Measurements from ENCODE around the gene GRIA4. TPM values are rescaled to one million over a fixed set of nuclear protein-coding genes. Genes with fewer than 3 reads are reported as not detected.
"Not testable (repeated sequence)": the region's sequence is repeated elsewhere in the genome, so short reads cannot be mapped to it uniquely, and the experiment has no call there.

Gene GRIA4
- total RNA-seq, 2 donors from 2014 or later = not detected

- H3K4me3 Mint-ChIP-seq = no peak overlapping the region
- ATAC-seq (no peak), DNase-seq (ENCODE audit: low spot score) (no peak)
- no peaks in the 10 kb centered on the region for H3K36me3 Mint-ChIP-seq
- no peaks in the 10 kb centered on the region for H3K9me3 Mint-ChIP-seq
- H3K4me1 Mint-ChIP-seq (ENCODE audit: low read depth in 2 of 2) = no peaks in the 10 kb centered on the region
- no peak overlapping the region for H3K27ac Mint-ChIP-seq
- H3K27me3 Mint-ChIP-seq = no peaks in the 10 kb centered on the region
Observed at GRCh38 chr11:105975128-105975527, 365.3 kb downstream of the GRIA4 start.

DNA sequence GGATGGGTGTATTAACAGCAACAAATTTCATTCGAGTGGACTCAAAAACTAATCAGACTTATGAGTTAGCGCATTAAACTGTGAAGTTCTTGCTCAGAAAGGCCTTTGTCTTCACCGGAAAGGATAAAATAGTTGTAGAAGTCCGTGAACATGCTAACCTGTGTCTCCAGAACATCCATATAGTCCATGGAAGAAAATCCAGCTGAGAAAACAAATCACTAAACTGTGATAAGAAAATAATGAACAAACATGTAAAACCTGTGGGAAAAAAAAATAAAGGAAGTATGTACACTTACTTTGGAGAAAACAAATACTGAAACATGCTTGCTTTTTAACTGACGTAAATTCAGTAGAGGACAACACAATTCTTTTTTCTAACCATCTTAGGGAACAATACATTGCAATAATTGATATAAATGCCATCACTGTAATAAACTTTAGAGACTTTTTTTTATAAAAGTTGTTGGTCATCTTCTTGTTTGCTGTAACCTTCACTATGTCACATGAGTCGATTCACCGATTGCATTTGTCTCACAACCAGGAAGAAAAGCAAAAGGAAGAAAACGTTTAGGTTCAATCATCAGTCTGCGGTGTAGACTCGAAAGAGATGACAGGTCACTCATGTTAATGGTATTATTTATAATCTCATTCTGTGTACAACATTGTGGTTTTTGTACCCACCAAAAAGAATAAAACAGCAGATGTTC is 370.3 kb downstream of the GRIA4 start:
- Mint-ChIP-seq H3K9me3 (no peaks in the 10 kb centered on the region), H3K4me1 (ENCODE audit: low read depth in 2 of 2) (no peaks in the 10 kb centered on the region), H3K4me3 (no peak overlapping the region), H3K27ac (no peak overlapping the region), H3K36me3 (no peaks in the 10 kb centered on the region), H3K27me3 (no peaks in the 10 kb centered on the region)
- ATAC-seq = no peak
- DNase-seq (ENCODE audit: low spot score) = no peak

DNA sequence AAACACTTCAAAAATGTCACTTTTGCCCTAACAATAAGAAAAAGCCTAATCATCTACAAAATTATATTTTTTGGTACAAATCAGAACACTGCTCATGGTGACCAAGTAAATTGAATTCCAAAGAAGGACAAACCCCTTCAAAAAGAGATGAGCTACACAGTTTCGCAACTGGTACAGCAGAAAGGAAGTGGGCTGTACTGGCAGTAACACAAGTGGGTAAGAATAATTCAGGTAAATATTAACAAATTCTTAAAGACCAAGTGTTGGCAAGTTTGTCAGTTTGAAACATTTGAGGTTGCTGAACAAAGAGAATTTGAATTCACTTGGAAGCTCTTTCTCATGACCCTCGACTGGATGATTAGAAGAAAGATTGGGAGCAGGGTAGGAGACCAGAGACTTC is 376.7 kb downstream of the GRIA4 start:
- Mint-ChIP-seq H3K36me3 (no peaks in the 10 kb centered on the region), H3K9me3 (peaks cover 2% of the 10 kb centered on the region), H3K4me3 (no peak overlapping the region), H3K27me3 (no peaks in the 10 kb centered on the region), H3K4me1 (ENCODE audit: low read depth in 2 of 2) (no peaks in the 10 kb centered on the region), H3K27ac (no peak overlapping the region)
- no peak for ATAC-seq
- no peak for DNase-seq (ENCODE audit: low spot score)

GRCh38 chr11:105988197-105988596 is 378.3 kb downstream of the GRIA4 start:
- peaks cover 5% of the 10 kb centered on the region for H3K36me3 Mint-ChIP-seq

DNA sequence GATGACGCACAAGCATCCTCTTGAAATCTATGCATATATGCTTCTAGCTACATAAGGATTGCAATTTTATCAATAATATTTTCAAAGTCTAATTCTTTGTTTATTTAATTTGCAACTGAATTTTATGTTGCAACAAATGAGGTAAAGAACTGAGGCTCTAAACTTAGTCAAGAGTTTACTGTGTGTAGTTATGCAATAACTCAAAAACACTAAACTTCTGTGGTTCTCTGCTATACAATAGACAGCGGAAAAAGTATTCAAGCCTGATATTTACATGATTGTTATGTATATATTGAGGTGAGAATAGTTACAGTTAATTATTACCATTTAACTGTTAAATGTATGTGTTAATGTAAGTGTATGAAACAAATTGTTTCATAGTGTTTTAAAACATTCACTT is 379.3 kb downstream of the GRIA4 start:
- no peak for ATAC-seq
- no peak for DNase-seq (ENCODE audit: low spot score)
- Mint-ChIP-seq H3K4me3 (no peak overlapping the region), H3K27me3 (no peaks in the 10 kb centered on the region), H3K27ac (no peak overlapping the region), H3K36me3 (peaks cover 12% of the 10 kb centered on the region), H3K4me1 (ENCODE audit: low read depth in 2 of 2) (no peaks in the 10 kb centered on the region), H3K9me3 (peaks cover 13% of the 10 kb centered on the region)

More at GRCh38 chr11:105988197-105988596, 378.3 kb downstream of the GRIA4 start:
- H3K9me3 Mint-ChIP-seq = peaks cover 10% of the 10 kb centered on the region
- no peak overlapping the region for H3K4me3 Mint-ChIP-seq
- DNase-seq (ENCODE audit: low spot score) (no peak), ATAC-seq (no peak)
- no peaks in the 10 kb centered on the region for H3K27me3 Mint-ChIP-seq
- no peak overlapping the region for H3K27ac Mint-ChIP-seq
- H3K4me1 Mint-ChIP-seq (ENCODE audit: low read depth in 2 of 2) = no peaks in the 10 kb centered on the region

- Mint-ChIP-seq H3K36me3 (peaks cover 14% of the 10 kb centered on the region), H3K4me3 (no peak overlapping the region), H3K27ac (no peak overlapping the region), H3K4me1 (ENCODE audit: low read depth in 2 of 2) (no peaks in the 10 kb centered on the region), H3K27me3 (no peaks in the 10 kb centered on the region), H3K9me3 (peaks cover 13% of the 10 kb centered on the region)
- DNase-seq (ENCODE audit: low spot score) (no peak), ATAC-seq (no peak)
Observed at GRCh38 chr11:105991888-105992287, 382.0 kb downstream of the GRIA4 start.

DNA sequence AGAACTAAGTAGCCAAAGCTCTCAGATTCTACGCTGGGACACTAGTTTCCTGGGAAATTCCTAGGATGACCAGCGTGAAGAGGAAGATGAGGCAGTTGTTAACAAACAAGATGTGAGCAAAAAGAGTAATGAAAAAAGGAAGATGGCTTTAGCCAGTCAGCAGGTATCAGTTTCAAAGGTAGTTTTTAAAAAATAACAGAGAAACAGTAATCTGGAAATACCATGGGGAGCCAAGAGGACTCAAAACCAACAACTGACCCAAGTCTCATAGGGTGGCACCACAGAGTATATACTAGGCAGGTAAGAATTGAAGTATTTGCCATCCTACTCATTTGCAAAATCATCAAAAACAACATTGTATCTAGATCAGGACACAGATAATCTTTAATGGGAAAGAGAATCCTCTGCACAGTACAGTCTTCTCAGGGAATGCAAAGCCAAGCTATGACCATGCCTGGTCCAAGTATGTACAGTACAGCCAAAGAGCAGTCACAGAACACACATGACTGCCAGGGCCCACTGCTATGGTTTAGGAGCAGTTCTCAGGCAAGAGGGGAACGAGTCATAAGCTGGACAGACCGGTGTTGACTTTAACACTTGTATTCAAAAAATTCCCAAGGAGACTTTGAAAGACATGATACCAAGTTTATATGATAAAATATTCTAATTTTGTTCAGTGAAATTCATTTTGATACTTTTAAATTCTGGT is 391.6 kb downstream of the GRIA4 start:
- H3K4me3 Mint-ChIP-seq = no peak overlapping the region
- H3K36me3 Mint-ChIP-seq = peaks cover 27% of the 10 kb centered on the region
- DNase-seq (ENCODE audit: low spot score) = no peak
- H3K9me3 Mint-ChIP-seq = peaks cover 13% of the 10 kb centered on the region
- no peaks in the 10 kb centered on the region for H3K27me3 Mint-ChIP-seq
- no peak overlapping the region for H3K27ac Mint-ChIP-seq
- peaks cover 8 to 13% of the 10 kb centered on the region in 2 donors for H3K4me1 Mint-ChIP-seq (ENCODE audit: low read depth in 2 of 2)
- ATAC-seq = no peak

DNA sequence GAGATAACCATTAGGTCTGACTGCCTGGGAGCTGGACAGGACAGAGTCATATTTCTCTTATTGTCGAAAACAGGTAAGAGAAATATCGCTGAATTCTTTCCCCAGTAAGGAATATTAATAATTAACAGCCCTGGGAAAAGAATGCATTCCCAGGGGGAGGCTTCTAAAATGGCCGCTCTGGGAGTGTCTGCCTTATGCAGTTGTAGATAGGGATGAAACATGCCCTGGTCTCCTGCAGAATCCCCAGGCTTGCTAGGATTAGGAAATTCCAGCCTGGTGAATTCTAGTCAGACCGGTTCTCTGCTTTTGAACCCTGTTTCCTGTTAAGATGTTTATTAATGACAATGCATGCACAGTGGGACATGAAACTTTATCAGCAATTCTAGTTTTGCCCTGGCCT is 393.2 kb downstream of the GRIA4 start:
- DNase-seq (ENCODE audit: low spot score); H3K4me1 Mint-ChIP-seq (ENCODE audit: low read depth in 2 of 2); H3K27me3 Mint-ChIP-seq; H3K4me3 Mint-ChIP-seq; H3K27ac Mint-ChIP-seq; ATAC-seq: not testable (repeated sequence)
- Mint-ChIP-seq H3K9me3 (peaks cover 13% of the 10 kb centered on the region), H3K36me3 (peaks cover 38% of the 10 kb centered on the region)

DNA sequence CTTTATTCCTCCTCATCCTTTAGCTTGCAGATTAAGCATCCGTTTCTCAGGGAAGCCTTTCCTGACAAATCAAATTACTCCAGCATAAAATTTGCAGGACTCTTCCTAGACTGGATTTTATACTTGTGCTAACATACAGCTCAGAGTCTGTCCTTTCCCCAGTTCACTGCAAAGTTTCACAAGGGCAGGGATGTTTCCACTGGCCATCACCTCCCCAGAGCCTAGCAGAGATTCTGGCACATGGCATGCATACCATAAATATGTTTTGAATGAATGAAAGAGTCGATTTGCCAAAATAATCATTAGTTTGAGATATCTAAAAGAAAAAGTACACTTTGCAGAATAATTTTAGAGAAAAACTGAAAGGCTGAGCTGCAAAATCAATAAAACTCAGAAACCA is 401.6 kb downstream of the GRIA4 start:
- H3K9me3 Mint-ChIP-seq = no peaks in the 10 kb centered on the region
- no peaks in the 10 kb centered on the region for H3K27me3 Mint-ChIP-seq
- ATAC-seq (no peak), DNase-seq (ENCODE audit: low spot score) (no peak)
- no peak overlapping the region for H3K4me3 Mint-ChIP-seq
- peaks cover 20 to 26% of the 10 kb centered on the region in 2 donors for H3K4me1 Mint-ChIP-seq (ENCODE audit: low read depth in 2 of 2)
- peaks cover 41% of the 10 kb centered on the region for H3K36me3 Mint-ChIP-seq
- H3K27ac Mint-ChIP-seq = no peak overlapping the region

- Mint-ChIP-seq H3K4me1 (ENCODE audit: low read depth in 2 of 2) (peaks cover 22 to 30% of the 10 kb centered on the region in 2 donors), H3K27me3 (no peaks in the 10 kb centered on the region), H3K27ac (no peak overlapping the region), H3K4me3 (no peak overlapping the region), H3K9me3 (no peaks in the 10 kb centered on the region), H3K36me3 (peaks cover 34% of the 10 kb centered on the region)
- DNase-seq (ENCODE audit: low spot score) (no peak), ATAC-seq (no peak)
Observed at GRCh38 chr11:106012744-106013143, 402.9 kb downstream of the GRIA4 start.

- Mint-ChIP-seq H3K4me3 (no peak overlapping the region), H3K27me3 (no peaks in the 10 kb centered on the region), H3K36me3 (peaks cover 32% of the 10 kb centered on the region), H3K9me3 (no peaks in the 10 kb centered on the region), H3K27ac (no peak overlapping the region), H3K4me1 (ENCODE audit: low read depth in 2 of 2) (peaks cover 24 to 34% of the 10 kb centered on the region in 2 donors)
- no peak for ATAC-seq
- DNase-seq (ENCODE audit: low spot score) = no peak
Observed at GRCh38 chr11:106014035-106014434, 404.2 kb downstream of the GRIA4 start.

GRCh38 chr11:106014620-106015019 is 404.7 kb downstream of the GRIA4 start:
- H3K4me1 Mint-ChIP-seq (ENCODE audit: low read depth in 2 of 2) = peaks cover 28 to 38% of the 10 kb centered on the region in 2 donors

DNA sequence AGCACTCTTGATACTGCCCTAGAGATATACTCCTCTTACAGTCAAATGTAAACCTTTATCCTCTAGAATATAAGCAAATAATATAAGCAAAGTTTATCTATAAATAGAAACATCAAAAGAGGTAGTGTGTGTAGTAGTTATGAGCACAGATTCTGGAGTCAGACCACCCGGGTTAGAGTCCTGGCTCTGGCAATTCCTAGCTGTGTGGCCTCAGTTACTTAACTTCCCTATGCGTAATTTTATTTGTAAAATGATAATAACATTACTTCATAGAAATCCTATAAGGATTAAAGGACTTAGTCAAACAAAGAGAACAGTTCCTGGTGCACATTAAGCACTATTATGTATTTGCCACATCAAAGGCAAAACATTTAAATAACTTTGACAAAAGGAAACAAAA is 405.2 kb downstream of the GRIA4 start:
- peaks cover 28% of the 10 kb centered on the region for H3K36me3 Mint-ChIP-seq
- no peak overlapping the region for H3K4me3 Mint-ChIP-seq
- H3K4me1 Mint-ChIP-seq (ENCODE audit: low read depth in 2 of 2) = peaks cover 32 to 39% of the 10 kb centered on the region in 2 donors
- H3K9me3 Mint-ChIP-seq = no peaks in the 10 kb centered on the region
- no peak for ATAC-seq
- H3K27me3 Mint-ChIP-seq = no peaks in the 10 kb centered on the region
- DNase-seq (ENCODE audit: low spot score) = no peak
- no peak overlapping the region for H3K27ac Mint-ChIP-seq

More at GRCh38 chr11:106014620-106015019, 404.7 kb downstream of the GRIA4 start:
- Mint-ChIP-seq H3K36me3 (peaks cover 28% of the 10 kb centered on the region), H3K27ac (no peak overlapping the region), H3K4me3 (no peak overlapping the region), H3K9me3 (no peaks in the 10 kb centered on the region), H3K27me3 (no peaks in the 10 kb centered on the region)
- ATAC-seq (no peak), DNase-seq (ENCODE audit: low spot score) (no peak)

DNA sequence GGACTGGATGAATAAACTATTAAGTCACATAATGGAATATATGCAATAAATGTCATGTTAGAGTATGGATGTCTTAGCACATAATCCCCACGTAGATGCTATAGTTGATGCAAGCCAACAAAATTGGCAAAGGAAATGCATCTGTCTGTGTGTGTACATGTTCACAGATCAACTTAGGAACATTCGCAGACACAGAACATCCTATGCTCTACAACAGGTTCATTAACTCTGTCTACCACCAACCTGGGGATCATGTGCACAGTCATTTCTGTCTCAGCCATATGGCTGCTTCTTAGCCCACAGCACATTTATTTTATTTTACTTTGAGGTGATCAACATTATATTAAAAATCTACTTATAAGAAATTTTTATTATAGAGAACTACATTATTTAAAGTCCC is 407.2 kb downstream of the GRIA4 start:
- Mint-ChIP-seq H3K9me3 (no peaks in the 10 kb centered on the region), H3K4me3 (no peak overlapping the region)

More for the DNA sequence above, 407.2 kb downstream of the GRIA4 start:
- peaks cover 23% of the 10 kb centered on the region for H3K36me3 Mint-ChIP-seq
- no peaks in the 10 kb centered on the region for H3K27me3 Mint-ChIP-seq
- no peak for ATAC-seq
- H3K4me1 Mint-ChIP-seq (ENCODE audit: low read depth in 2 of 2) = peaks cover 33 to 44% of the 10 kb centered on the region in 2 donors
- DNase-seq (ENCODE audit: low spot score) = no peak
- no peak overlapping the region for H3K27ac Mint-ChIP-seq

Measured in natural killer cell treated with Interleukin-12 subunit alpha and Interleukin-12 subunit beta and Interleukin-15 and Interleukin-18, amount 100 ng/mL, for 72 hours (primary cell).